ENCODE data around the gene PNPLA2. TPM values are rescaled to one million over a fixed set of nuclear protein-coding genes. Genes with fewer than 3 reads are reported as not detected.

The PNPLA2 gene
- total RNA-seq, 1 donor from 2014 or later, result 9.0 TPM

- FAIRE-seq (no peak), DNase-seq (ENCODE audit: low read depth) (no peak)
- TF ChIP-seq, protein P1, sequence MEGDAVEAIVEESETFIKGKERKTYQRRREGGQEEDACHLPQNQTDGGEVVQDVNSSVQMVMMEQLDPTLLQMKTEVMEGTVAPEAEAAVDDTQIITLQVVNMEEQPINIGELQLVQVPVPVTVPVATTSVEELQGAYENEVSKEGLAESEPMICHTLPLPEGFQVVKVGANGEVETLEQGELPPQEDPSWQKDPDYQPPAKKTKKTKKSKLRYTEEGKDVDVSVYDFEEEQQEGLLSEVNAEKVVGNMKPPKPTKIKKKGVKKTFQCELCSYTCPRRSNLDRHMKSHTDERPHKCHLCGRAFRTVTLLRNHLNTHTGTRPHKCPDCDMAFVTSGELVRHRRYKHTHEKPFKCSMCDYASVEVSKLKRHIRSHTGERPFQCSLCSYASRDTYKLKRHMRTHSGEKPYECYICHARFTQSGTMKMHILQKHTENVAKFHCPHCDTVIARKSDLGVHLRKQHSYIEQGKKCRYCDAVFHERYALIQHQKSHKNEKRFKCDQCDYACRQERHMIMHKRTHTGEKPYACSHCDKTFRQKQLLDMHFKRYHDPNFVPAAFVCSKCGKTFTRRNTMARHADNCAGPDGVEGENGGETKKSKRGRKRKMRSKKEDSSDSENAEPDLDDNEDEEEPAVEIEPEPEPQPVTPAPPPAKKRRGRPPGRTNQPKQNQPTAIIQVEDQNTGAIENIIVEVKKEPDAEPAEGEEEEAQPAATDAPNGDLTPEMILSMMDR (IDR thresholded peaks at IDR 0.05; ENCODE audit: insufficient read depth, low read length, severe bottlenecking), result no peak
- Histone ChIP-seq H3K4me3 (ENCODE audit: low read depth, low read length) (no peak overlapping the region), H3K36me3 (ENCODE audit: control insufficient read depth, insufficient read depth, low read length) (peaks cover 18% of the 10 kb centered on the region), H3K27me3 (ENCODE audit: control insufficient read depth, insufficient read depth, low read length) (no peaks in the 10 kb centered on the region)
These were observed 5.0 kb downstream of the PNPLA2 start for GRCh38 chr11:823441-824291.

DNA sequence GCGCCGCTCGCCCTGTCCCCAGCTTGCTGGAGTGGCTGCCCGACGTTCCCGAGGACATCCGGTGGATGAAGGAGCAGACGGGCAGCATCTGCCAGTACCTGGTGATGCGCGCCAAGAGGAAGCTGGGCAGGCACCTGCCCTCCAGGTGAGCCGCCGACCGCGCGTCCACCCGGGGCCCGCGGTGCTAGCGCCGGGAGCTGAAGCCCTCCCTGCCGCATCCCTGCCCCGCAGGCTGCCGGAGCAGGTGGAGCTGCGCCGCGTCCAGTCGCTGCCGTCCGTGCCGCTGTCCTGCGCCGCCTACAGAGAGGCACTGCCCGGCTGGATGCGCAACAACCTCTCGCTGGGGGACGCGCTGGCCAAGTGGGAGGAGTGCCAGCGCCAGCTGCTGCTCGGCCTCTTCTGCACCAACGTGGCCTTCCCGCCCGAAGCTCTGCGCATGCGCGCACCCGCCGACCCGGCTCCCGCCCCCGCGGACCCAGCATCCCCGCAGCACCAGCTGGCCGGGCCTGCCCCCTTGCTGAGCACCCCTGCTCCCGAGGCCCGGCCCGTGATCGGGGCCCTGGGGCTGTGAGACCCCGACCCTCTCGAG, 5.7 kb downstream of the PNPLA2 start:
- TF ChIP-seq, protein P1 (IDR thresholded peaks at IDR 0.05; ENCODE audit: insufficient read depth, low read length, severe bottlenecking), result no peak
- DNase-seq (ENCODE audit: low read depth), result no peak
- no peak overlapping the region for H3K4me3 ChIP-seq (ENCODE audit: low read depth, low read length)
- no peak for FAIRE-seq
- peaks cover 18% of the 10 kb centered on the region for H3K36me3 ChIP-seq (ENCODE audit: control insufficient read depth, insufficient read depth, low read length)
- H3K27me3 ChIP-seq (ENCODE audit: control insufficient read depth, insufficient read depth, low read length), result no peaks in the 10 kb centered on the region

GRCh38 chr11:824942-825341, 6.2 kb downstream of the PNPLA2 start:
- TF ChIP-seq, protein P1 (IDR thresholded peaks at IDR 0.05; ENCODE audit: insufficient read depth, low read length, severe bottlenecking), result no peak
- peaks cover 2% of the 10 kb centered on the region for H3K27me3 ChIP-seq (ENCODE audit: control insufficient read depth, insufficient read depth, low read length)
- DNase-seq (ENCODE audit: low read depth) (no peak), FAIRE-seq (no peak)
- no peak overlapping the region for H3K4me3 ChIP-seq (ENCODE audit: low read depth, low read length)
- H3K36me3 ChIP-seq (ENCODE audit: control insufficient read depth, insufficient read depth, low read length), result peaks cover 18% of the 10 kb centered on the region

GRCh38 chr11:825366-826226, 6.9 kb downstream of the PNPLA2 start:
- FAIRE-seq (no peak), DNase-seq (ENCODE audit: low read depth) (no peak)
- Histone ChIP-seq H3K4me3 (ENCODE audit: low read depth, low read length) (no peak overlapping the region), H3K27me3 (ENCODE audit: control insufficient read depth, insufficient read depth, low read length) (peaks cover 2% of the 10 kb centered on the region), H3K36me3 (ENCODE audit: control insufficient read depth, insufficient read depth, low read length) (peaks cover 18% of the 10 kb centered on the region)
- TF ChIP-seq, protein P1 (IDR thresholded peaks at IDR 0.05; ENCODE audit: insufficient read depth, low read length, severe bottlenecking), result no peak

- FAIRE-seq (no peak), DNase-seq (ENCODE audit: low read depth) (no peak)
- H3K27me3 ChIP-seq (ENCODE audit: control insufficient read depth, insufficient read depth, low read length), result peaks cover 2% of the 10 kb centered on the region
- H3K36me3 ChIP-seq (ENCODE audit: control insufficient read depth, insufficient read depth, low read length), result peaks cover 18% of the 10 kb centered on the region
- TF ChIP-seq, protein P1 (IDR thresholded peaks at IDR 0.05; ENCODE audit: insufficient read depth, low read length, severe bottlenecking), result no peak
- no peak overlapping the region for H3K4me3 ChIP-seq (ENCODE audit: low read depth, low read length)
These were observed 7.5 kb downstream of the PNPLA2 start for GRCh38 chr11:826227-826621.
